ENCODE data around the gene JMY. TPM values are rescaled to one million over a fixed set of nuclear protein-coding genes. Genes with fewer than 3 reads are reported as not detected.

JMY gene
- polyA plus RNA-seq, 2 of the 4 experiments (the other 2 are of a cell fraction) = 4.2 to 5.0 TPM

GRCh38 chr5:79236362-79236969 lies 535 bp downstream of the JMY start (continued):
- TF ChIP-seq RNF2 (IDR thresholded peaks at IDR 0.05; ENCODE audit: borderline replicate concordance, low read depth) (no peak), HEYL (CRISPR knock-in tag; IDR thresholded peaks at IDR 0.05) (no peak)

GRCh38 chr5:79236970-79237739 lies 1.2 kb downstream of the JMY start:
- Histone ChIP-seq H3K4me2 (peak overlapping the region; percentile 67), H3K4me1 (peaks cover 14% of the 10 kb centered on the region; the same call in 1 of the 3 replicates), H3K9me3 (no peaks in the 10 kb centered on the region), H3K4me3 (peak overlapping the region; percentile 67), H3K27ac (peak overlapping the region; percentile 73 to 87)
- 32% methylated on average over 31 of the region's 61 CpGs for WGBS (ENCODE audit: missing lambda C conversion rate)
- DNase-seq (ENCODE audit: low read depth in 1 of 2, low spot score in 1 of 2) (peak; percentile 27 to 43), ATAC-seq (peak; percentile 28 to 67), FAIRE-seq (no peak)
- TF ChIP-seq E2F6 (IDR thresholded peaks at IDR 0.05; ENCODE audit: borderline replicate concordance, low read depth) (peak; percentile 31; the same call in 1 of the 2 replicates), EHMT2 (IDR thresholded peaks at IDR 0.05; ENCODE audit: low read depth) (no peak), NR3C1 (IDR thresholded peaks at IDR 0.05) (no peak), HMGXB4 (CRISPR knock-in tag; IDR thresholded peaks at IDR 0.05; ENCODE audit: borderline replicate concordance) (no peak), MYC (IDR thresholded peaks at IDR 0.05; ENCODE audit: borderline replicate concordance, low read length) (no peak), HOXB5 (CRISPR knock-in tag; IDR thresholded peaks at IDR 0.05) (no peak)
- POLR2A ChIA-PET = interaction anchor here (0.6 to 1.6 kb wide), 5 partner anchors 22 to 1170 kb away, joined by 3 to 6 read pairs (median 3); partner anchors contain the start of genes ARSB and HOMER1
- CTCF ChIA-PET = interaction anchor here (0.7 to 2.2 kb wide), 9 partner anchors 10 to 834 kb away, joined by 3 to 14 read pairs (median 3); no protein-coding TSS in a partner anchor

- ChIA-PET CTCF (interaction anchor here (0.7 to 2.2 kb wide), 8 partner anchors 9 to 845 kb away, joined by 3 to 14 read pairs (median 4); no protein-coding TSS in a partner anchor), POLR2A (interaction anchor here (0.6 to 1.6 kb wide), 6 partner anchors 21 to 1169 kb away, joined by 3 to 6 read pairs (median 4); partner anchors contain the start of gene HOMER1)
- no peak for TF ChIP-seq EHMT2 (IDR thresholded peaks at IDR 0.05; ENCODE audit: low read depth)
- no peak for TF ChIP-seq NPAS2 (CRISPR knock-in tag; IDR thresholded peaks at IDR 0.05; ENCODE audit: borderline replicate concordance)
- TF ChIP-seq HDAC2 (IDR thresholded peaks at IDR 0.05) = no peak
- TF ChIP-seq PBX3 (IDR thresholded peaks at IDR 0.05) = no peak
- TF ChIP-seq MAX (IDR thresholded peaks at IDR 0.05) = no peak
- TF ChIP-seq NFE2L2 (conservative IDR thresholded peaks at IDR 0.05; ENCODE audit: low read length) = no peak
- no peak for TF ChIP-seq FOXS1 (CRISPR knock-in tag; IDR thresholded peaks at IDR 0.05)
- no peak for TF ChIP-seq NR3C1 (IDR thresholded peaks at IDR 0.05)
- no peak for TF ChIP-seq RCOR1 (IDR thresholded peaks at IDR 0.05; ENCODE audit: low read depth, low read length)
- no peak for TF ChIP-seq ZSCAN20 (CRISPR knock-in tag; IDR thresholded peaks at IDR 0.05)
- no peak for TF ChIP-seq USF2 (IDR thresholded peaks at IDR 0.05)
- no peak for TF ChIP-seq POLR2AphosphoS2 (conservative IDR thresholded peaks at IDR 0.05; ENCODE audit: low read length)
- ATAC-seq (no peak), FAIRE-seq (no peak), DNase-seq (ENCODE audit: low read depth in 1 of 2, low spot score in 1 of 2) (no peak)
- peak overlapping the region in 1 of 2 experiments; percentile 87; a peak in 1 of 6 replicates for H3K27ac ChIP-seq
- WGBS (ENCODE audit: missing lambda C conversion rate) = 92% methylated on average over 14 of the region's 14 CpGs
- peak overlapping the region; percentile 67; the same call in 2 of the 3 replicates for H3K4me3 ChIP-seq
- no peaks in the 10 kb centered on the region for H3K9me3 ChIP-seq
- peak overlapping the region; percentile 67 for H3K4me2 ChIP-seq
- H3K4me1 ChIP-seq = peaks cover 14% of the 10 kb centered on the region; the same call in 1 of the 3 replicates
Measured at GRCh38 chr5:79237740-79238560, 2.0 kb downstream of the JMY start.

Data from A549 (cell line).